IMR-90 (cell line): ENCODE data around the gene ZFPM1. TPM values are rescaled to one million over a fixed set of nuclear protein-coding genes. Genes with fewer than 3 reads are reported as not detected.

Experiments
- ATAC-seq: fragments of 200-7000 bp; cut with Tn5 transposase; 2 replicates; pipeline ENCODE4 v1.9.1; 2020; ENCODE audit warnings: low read depth, mild to moderate bottlenecking, moderate library complexity
- BruUV-seq: library from RNA; stranded (reverse); fragments of 400-500 nt; replicated peaks from 2 replicates; lab custom pipeline; 2021; lab: Mats Ljungman, UMichigan
- CTCF ChIA-PET: fragments of 300-600 bp; formaldehyde crosslinking; extraction: SDS; loops from one replicate; lab custom pipeline; 2021; ENCODE audit warnings: antibody characterized with exemption; lab: Yijun Ruan, JAX
- POLR2A ChIA-PET: fragments of 300-600 bp; sonication (Branson Sonifier 250); formaldehyde crosslinking; loops from one replicate; lab custom pipeline; 2022; ENCODE audit warnings: antibody characterized with exemption; ENCODE audit not compliant: unreplicated experiment; lab: Charles Lee
- DNase-seq: peaks from one replicate; pipeline ENCODE4 v3.0.0; 2013
- H2AFZ ChIP-seq: replicated peaks from 2 replicates; pipeline ENCODE3; 2013; ENCODE audit warnings: low read length, mild to moderate bottlenecking; ENCODE audit not compliant: poor library complexity
- H2AK5ac ChIP-seq: 2 replicates; pipeline ENCODE4 v1.6.1; 2013; ENCODE audit warnings: low read depth, low read length, inconsistent platforms
- H2AK9ac ChIP-seq: replicated peaks from 2 replicates; pipeline ENCODE3; 2013; ENCODE audit warnings: mild to moderate bottlenecking, low read depth, low read length, moderate library complexity; ENCODE audit not compliant: poor library complexity
- H2BK120ac ChIP-seq: 2 replicates; pipeline ENCODE4 v1.6.1; 2013; ENCODE audit warnings: low read depth, low read length, inconsistent platforms
- H2BK15ac ChIP-seq: 3 replicates; pipeline ENCODE4 v1.6.1; 2013; ENCODE audit warnings: low read depth, low read length, inconsistent platforms
- H2BK20ac ChIP-seq: 2 replicates; pipeline ENCODE4 v1.6.1; 2013; ENCODE audit warnings: low read depth, mild to moderate bottlenecking, inconsistent platforms, low read length, moderate library complexity
- H2BK5ac ChIP-seq: 2 replicates; pipeline ENCODE4 v1.6.1; 2013; ENCODE audit warnings: mild to moderate bottlenecking, low read depth, low read length, inconsistent platforms; ENCODE audit not compliant: poor library complexity, severe bottlenecking
- H3K14ac ChIP-seq: replicated peaks from 2 replicates; pipeline ENCODE4 v1.6.1; 2013; ENCODE audit warnings: low read depth, low read length, inconsistent platforms
- H3K18ac ChIP-seq: 2 replicates; pipeline ENCODE4 v1.6.1; 2013; ENCODE audit warnings: low read depth, low read length, control low read depth
- H3K23ac ChIP-seq: 2 replicates; pipeline ENCODE4 v1.6.1; 2013; ENCODE audit warnings: low read depth, low read length, inconsistent platforms
- H3K27ac ChIP-seq: 2 replicates; pipeline ENCODE4 v1.5.1; 2013; ENCODE audit warnings: mild to moderate bottlenecking, control low read depth, low read length; ENCODE audit not compliant: insufficient read depth
- H3K27me3 ChIP-seq: 2 replicates; pipeline ENCODE4 v1.6.1; 2013; ENCODE audit warnings: low read length; ENCODE audit not compliant: control insufficient read depth, insufficient read depth
- H3K36me3 ChIP-seq: 2 replicates; pipeline ENCODE4 v1.6.1; 2013; ENCODE audit warnings: low read length, mixed read lengths; ENCODE audit not compliant: control insufficient read depth, insufficient read depth
- H3K4ac ChIP-seq: 2 replicates; pipeline ENCODE4 v1.6.1; 2013; ENCODE audit warnings: low read depth, low read length, inconsistent platforms
- H3K4me1 ChIP-seq: 2 replicates; pipeline ENCODE4 v1.6.1; 2013; ENCODE audit warnings: low read length, mixed read lengths; ENCODE audit not compliant: control insufficient read depth, insufficient read depth
- H3K4me2 ChIP-seq: 2 replicates; pipeline ENCODE4 v1.6.1; 2013; ENCODE audit warnings: low read depth, mild to moderate bottlenecking, control low read depth, low read length, moderate library complexity
- H3K4me3 ChIP-seq: 2 replicates; pipeline ENCODE4 v1.5.1; 2013; ENCODE audit warnings: low read depth, mild to moderate bottlenecking, control low read depth, low read length, moderate library complexity; ENCODE audit not compliant: insufficient read depth
- H3K56ac ChIP-seq: 2 replicates; pipeline ENCODE4 v1.6.1; 2013; ENCODE audit warnings: low read length, inconsistent platforms; ENCODE audit not compliant: insufficient read depth; ENCODE audit errors: extremely low read depth
- H3K79me1 ChIP-seq, 2 experiments: 2 replicates each; pipeline ENCODE4 v1.6.1; 2013; ENCODE audit warnings: low read length in 2 of 2, inconsistent platforms in 1 of 2, low read depth in 1 of 2
- H3K9ac ChIP-seq: 2 replicates; pipeline ENCODE4 v1.6.1; 2013; ENCODE audit warnings: low read depth, low read length, control low read depth
- H3K9me1 ChIP-seq: 2 replicates; pipeline ENCODE4 v1.6.1; 2013; ENCODE audit warnings: low read length, inconsistent platforms; ENCODE audit not compliant: insufficient read depth
- H3K9me3 ChIP-seq: 2 replicates; pipeline ENCODE4 v1.6.1; 2013; ENCODE audit warnings: low read length; ENCODE audit not compliant: control insufficient read depth, insufficient read depth
- H4K20me1 ChIP-seq: 2 replicates; pipeline ENCODE4 v1.6.1; 2013; ENCODE audit warnings: low read length, inconsistent platforms; ENCODE audit not compliant: insufficient read depth
- H4K5ac ChIP-seq: 2 replicates; pipeline ENCODE4 v1.6.1; 2013; ENCODE audit warnings: mild to moderate bottlenecking, low read depth, low read length, control low read depth
- H4K8ac ChIP-seq, 2 experiments: 2 replicates each; pipeline ENCODE4 v1.6.1; 2013; ENCODE audit warnings: low read depth in 2 of 2, low read length in 2 of 2, control low read depth in 1 of 2, inconsistent platforms in 1 of 2
- H4K91ac ChIP-seq: 2 replicates; pipeline ENCODE4 v1.6.1; 2013; ENCODE audit warnings: low read depth, low read length, inconsistent platforms; ENCODE audit not compliant: insufficient read depth
- CTCF ChIP-seq: conservative IDR thresholded peaks from 2 replicates; pipeline ENCODE4 v1.5.1; 2012; ENCODE audit warnings: mild to moderate bottlenecking, low read depth, low read length, improper control_type of control experiment
- MAZ ChIP-seq: IDR thresholded peaks from 2 replicates; pipeline ENCODE4 v1.6.1; 2012; ENCODE audit warnings: low read depth, mild to moderate bottlenecking, low read length, improper control_type of control experiment, moderate library complexity, borderline replicate concordance
- RAD21 ChIP-seq: IDR thresholded peaks from 2 replicates; pipeline ENCODE4 v1.6.1; 2012; ENCODE audit warnings: low read length, improper control_type of control experiment
- RCOR1 ChIP-seq: IDR thresholded peaks from 2 replicates; pipeline ENCODE4 v1.6.1; 2012; ENCODE audit warnings: mild to moderate bottlenecking, low read length, improper control_type of control experiment; ENCODE audit not compliant: insufficient replicate concordance
- WGBS, 2 experiments: methylation state at CpG; one replicate each; pipeline versions ENCODE4 v1.1.5 to v1.1.7; 2013; ENCODE audit warnings: missing lambda C conversion rate in 2 of 2; ENCODE audit not compliant: insufficient read length in 1 of 2; ENCODE audit errors: extremely low coverage in 2 of 2; 5-methylcytosine and 5-hydroxymethylcytosine counted together
- dilution Hi-C: fragments of 300-500 bp; cut with HindIII; formaldehyde crosslinking; loops from one replicate; pipeline ENCODE4 v1.14.3; 2018; ENCODE audit warnings: low sequenced_read_pairs; ENCODE audit not compliant: unreplicated experiment
- in situ Hi-C: fragments of 300-500 bp; cut with MboI; formaldehyde crosslinking; loops from 3 replicates; pipeline ENCODE4 v1.14.3; 2019; ENCODE audit warnings: low sequenced_read_pairs, inconsistent platforms, mixed read lengths
- intact Hi-C: fragments of 100-400 bp; cut with micrococcal nuclease; formaldehyde crosslinking; loops from 2 replicates; pipeline ENCODE4 v1.10.0; 2022
- polyA plus RNA-seq, 3 experiments: library from polyadenylated mRNA; depleted of rRNA; stranded (reverse); fragments of >200 nt; gene quantifications; 2 replicates each; pipeline ENCODE4 v1.2.3, GENCODE V29; 2012; ENCODE audit warnings: low replicate concordance in 1 of 3
- total RNA-seq: library from RNA; depleted of rRNA; stranded (reverse); fragments of >200 nt; gene quantifications from 2 replicates; pipeline ENCODE4 v1.2.3, GENCODE V29; 2012
- TF ChIP-seq, protein P1 (sequence below): fragments of 150-350 bp; IDR thresholded peaks from 2 replicates; pipeline ENCODE4 v1.6.1; 2017; ENCODE audit warnings: mild to moderate bottlenecking, antibody characterized with exemption, low read length, low read depth

The ZFPM1 gene
- total and polyA plus RNA-seq, 2 of the 4 experiments (the other 2 are of a cell fraction): 0.36 to 1.1 TPM

DNA sequence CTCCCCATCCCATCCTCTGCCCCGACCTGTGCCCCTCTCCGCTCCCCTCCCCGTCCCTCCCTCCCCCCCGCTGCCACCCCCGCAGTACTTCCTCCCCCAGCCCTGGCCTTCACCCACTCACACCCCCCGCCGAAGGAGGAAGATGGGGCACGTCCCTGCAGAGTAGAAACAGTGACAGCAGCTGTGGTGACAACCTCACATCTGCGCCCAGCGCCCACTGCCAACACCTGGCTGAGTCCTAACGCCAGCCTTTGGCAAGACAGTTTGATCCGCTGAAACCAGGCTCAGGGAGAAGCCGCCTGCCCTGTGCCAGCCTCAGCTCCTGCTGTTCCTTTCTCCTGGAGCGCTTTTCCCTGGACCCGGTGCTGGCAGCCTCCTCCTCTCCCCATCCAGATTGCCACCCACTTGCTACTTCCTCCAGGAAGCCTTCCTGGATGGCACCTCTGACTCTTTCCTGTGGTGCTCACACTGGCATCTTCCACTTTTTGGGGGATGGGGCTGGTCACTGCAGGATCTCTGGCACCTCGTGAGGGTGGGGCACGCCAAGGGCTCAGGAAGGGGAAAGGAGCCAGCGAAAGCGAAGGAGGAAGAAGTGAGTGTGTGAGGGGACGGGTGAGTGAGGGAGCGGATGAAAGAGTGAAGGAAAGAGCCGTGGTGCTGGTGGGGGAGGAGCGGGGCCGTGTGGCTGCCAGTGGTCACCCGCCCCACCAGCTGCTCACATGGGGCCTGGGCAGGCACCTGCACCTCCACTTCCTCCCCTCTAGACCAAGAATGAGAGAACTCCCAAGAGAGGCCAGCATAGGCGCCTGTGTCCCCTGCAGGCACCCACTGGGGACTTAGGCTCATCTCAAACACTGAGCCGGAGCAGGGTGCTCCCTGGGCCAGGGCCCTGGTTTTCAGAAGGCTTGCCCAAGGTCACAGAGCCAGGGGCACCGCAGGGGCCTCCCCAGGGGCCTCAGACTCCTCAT, 27.0 kb downstream of the ZFPM1 start:
- Histone ChIP-seq H3K14ac (no peak overlapping the region), H3K4me3 (no peak overlapping the region), H4K5ac (no peak overlapping the region), H3K9me3 (no peaks in the 10 kb centered on the region), H3K4me1 (no peaks in the 10 kb centered on the region), H4K20me1 (peaks cover 60% of the 10 kb centered on the region), H3K79me1 (peaks cover 0 to 7% of the 10 kb centered on the region in 2 experiments; a peak in 2 of 4 replicates), H4K91ac (no peak overlapping the region), H2AFZ (no peak overlapping the region), H3K27ac (no peak overlapping the region), H3K56ac (no peak overlapping the region), H3K4me2 (no peak overlapping the region), H3K23ac (no peak overlapping the region), H3K9me1 (no peaks in the 10 kb centered on the region), H2BK15ac (no peak overlapping the region), H3K27me3 (no peaks in the 10 kb centered on the region), H3K9ac (no peak overlapping the region), H2BK5ac (no peak overlapping the region), H2AK9ac (no peak overlapping the region), H2AK5ac (no peak overlapping the region), H3K4ac (no peak overlapping the region), H3K36me3 (no peaks in the 10 kb centered on the region), H2BK120ac (no peak overlapping the region), H3K18ac (no peak overlapping the region), H2BK20ac (no peak overlapping the region), H4K8ac (no peak overlapping the region)
- dilution Hi-C loops: no loop called here
- no TSS peak for BruUV-seq
- POLR2A ChIA-PET: no interaction called here
- CTCF ChIA-PET: no interaction called here
- intact Hi-C loops: no loop called here
- TF ChIP-seq RCOR1 (no peak), RAD21 (no peak), CTCF (no peak), MAZ (no peak)
- TF ChIP-seq, protein P1, sequence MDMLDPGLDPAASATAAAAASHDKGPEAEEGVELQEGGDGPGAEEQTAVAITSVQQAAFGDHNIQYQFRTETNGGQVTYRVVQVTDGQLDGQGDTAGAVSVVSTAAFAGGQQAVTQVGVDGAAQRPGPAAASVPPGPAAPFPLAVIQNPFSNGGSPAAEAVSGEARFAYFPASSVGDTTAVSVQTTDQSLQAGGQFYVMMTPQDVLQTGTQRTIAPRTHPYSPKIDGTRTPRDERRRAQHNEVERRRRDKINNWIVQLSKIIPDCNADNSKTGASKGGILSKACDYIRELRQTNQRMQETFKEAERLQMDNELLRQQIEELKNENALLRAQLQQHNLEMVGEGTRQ: no peak
- DNase-seq (no peak), ATAC-seq (no peak)
- in situ Hi-C loops: no loop called here
- WGBS, 2 experiments: 94 to 100% methylated on average over 4 to 6 of the region's 28 CpGs
